Nephron progenitor cell (in vitro differentiated cells): ENCODE results near the gene MBD2.
A peak's percentile ranks its signal among the peaks of the same experiment; 100 is the strongest.

Experiments
- DNase-seq: peaks from one replicate; pipeline ENCODE4 v3.0.0; 2021
- H3K27ac Mint-ChIP-seq: 2 replicates; pipeline ENCODE4 v1.8.0; 2021; ENCODE audit warnings: mild to moderate bottlenecking, moderate library complexity, mixed read lengths
- H3K27me3 Mint-ChIP-seq: 2 replicates; pipeline ENCODE4 v1.8.0; 2021; ENCODE audit warnings: mild to moderate bottlenecking, low read depth, mixed read lengths; ENCODE audit not compliant: poor library complexity
- H3K36me3 Mint-ChIP-seq: 2 replicates; pipeline ENCODE4 v1.8.0; 2021; ENCODE audit warnings: low read depth, mixed read lengths
- H3K4me1 Mint-ChIP-seq: 2 replicates; pipeline ENCODE4 v1.8.0; 2021; ENCODE audit warnings: mixed read lengths
- H3K4me3 Mint-ChIP-seq: 2 replicates; pipeline ENCODE4 v1.8.0; 2021; ENCODE audit warnings: mild to moderate bottlenecking, moderate library complexity, mixed read lengths
- H3K9me3 Mint-ChIP-seq: 2 replicates; pipeline ENCODE4 v1.8.0; 2021; ENCODE audit warnings: mild to moderate bottlenecking, moderate library complexity, mixed read lengths
- TF ChIP-seq, protein P1 (sequence below): fragments of 200-600 bp; sonication (generic); IDR thresholded peaks from 2 replicates; pipeline ENCODE4 v1.5.0; 2021; ENCODE audit warnings: antibody characterized with exemption

Gene MBD2

GRCh38 chr18:54233228-54233625 lies 8.8 kb upstream of the MBD2 start:
- peaks cover 23% of the 10 kb centered on the region for H3K4me1 Mint-ChIP-seq
- H3K27ac Mint-ChIP-seq = no peak overlapping the region

DNA sequence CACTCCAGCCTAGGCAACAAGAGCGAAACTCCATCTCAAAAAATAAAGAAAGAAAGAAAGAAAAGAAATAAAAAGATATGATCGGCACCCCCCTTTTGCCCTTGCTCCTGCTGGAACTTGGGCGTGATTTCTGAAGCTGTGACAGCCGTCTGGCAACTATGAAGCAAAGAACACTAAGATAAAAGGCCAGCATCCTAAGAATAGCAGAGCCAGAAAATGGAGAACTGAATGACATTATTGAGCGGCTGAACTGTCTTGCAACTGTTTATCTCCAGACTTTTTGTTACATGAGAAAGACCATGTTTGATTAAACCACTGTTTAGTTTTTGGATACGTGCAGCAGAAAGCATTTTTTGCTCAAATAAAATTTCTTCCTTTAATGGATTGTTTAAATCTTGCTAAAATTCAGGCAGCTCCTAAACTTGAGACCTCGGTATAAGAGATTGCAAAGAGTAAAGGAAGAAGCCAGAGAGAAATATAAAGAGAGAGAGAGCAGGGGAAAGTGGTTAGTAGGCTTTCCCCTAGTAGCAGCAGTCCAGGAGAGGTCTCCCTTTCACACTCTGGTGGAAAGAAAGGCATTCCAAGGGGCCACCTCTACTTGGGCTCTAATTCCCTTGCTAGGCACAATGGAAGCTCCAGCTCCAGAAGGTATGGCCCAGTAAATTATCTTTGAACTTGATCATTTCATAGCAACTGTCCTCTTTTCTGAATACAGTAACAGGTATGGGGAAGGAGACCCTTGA lies 8.2 kb upstream of the MBD2 start:
- Mint-ChIP-seq H3K4me1 (peaks cover 27% of the 10 kb centered on the region), H3K27ac (no peak overlapping the region), H3K36me3 (no peaks in the 10 kb centered on the region), H3K27me3 (no peaks in the 10 kb centered on the region), H3K4me3 (no peak overlapping the region), H3K9me3 (peaks cover 11% of the 10 kb centered on the region)
- DNase-seq = no peak
- TF ChIP-seq, protein P1, sequence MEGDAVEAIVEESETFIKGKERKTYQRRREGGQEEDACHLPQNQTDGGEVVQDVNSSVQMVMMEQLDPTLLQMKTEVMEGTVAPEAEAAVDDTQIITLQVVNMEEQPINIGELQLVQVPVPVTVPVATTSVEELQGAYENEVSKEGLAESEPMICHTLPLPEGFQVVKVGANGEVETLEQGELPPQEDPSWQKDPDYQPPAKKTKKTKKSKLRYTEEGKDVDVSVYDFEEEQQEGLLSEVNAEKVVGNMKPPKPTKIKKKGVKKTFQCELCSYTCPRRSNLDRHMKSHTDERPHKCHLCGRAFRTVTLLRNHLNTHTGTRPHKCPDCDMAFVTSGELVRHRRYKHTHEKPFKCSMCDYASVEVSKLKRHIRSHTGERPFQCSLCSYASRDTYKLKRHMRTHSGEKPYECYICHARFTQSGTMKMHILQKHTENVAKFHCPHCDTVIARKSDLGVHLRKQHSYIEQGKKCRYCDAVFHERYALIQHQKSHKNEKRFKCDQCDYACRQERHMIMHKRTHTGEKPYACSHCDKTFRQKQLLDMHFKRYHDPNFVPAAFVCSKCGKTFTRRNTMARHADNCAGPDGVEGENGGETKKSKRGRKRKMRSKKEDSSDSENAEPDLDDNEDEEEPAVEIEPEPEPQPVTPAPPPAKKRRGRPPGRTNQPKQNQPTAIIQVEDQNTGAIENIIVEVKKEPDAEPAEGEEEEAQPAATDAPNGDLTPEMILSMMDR = no peak

More at GRCh38 chr18:54233228-54233625, 8.8 kb upstream of the MBD2 start:
- no peak for DNase-seq
- H3K27me3 Mint-ChIP-seq = no peaks in the 10 kb centered on the region
- H3K36me3 Mint-ChIP-seq = no peaks in the 10 kb centered on the region
- H3K4me3 Mint-ChIP-seq = no peak overlapping the region
- peaks cover 12% of the 10 kb centered on the region for H3K9me3 Mint-ChIP-seq
- TF ChIP-seq, protein P1 = no peak

DNA sequence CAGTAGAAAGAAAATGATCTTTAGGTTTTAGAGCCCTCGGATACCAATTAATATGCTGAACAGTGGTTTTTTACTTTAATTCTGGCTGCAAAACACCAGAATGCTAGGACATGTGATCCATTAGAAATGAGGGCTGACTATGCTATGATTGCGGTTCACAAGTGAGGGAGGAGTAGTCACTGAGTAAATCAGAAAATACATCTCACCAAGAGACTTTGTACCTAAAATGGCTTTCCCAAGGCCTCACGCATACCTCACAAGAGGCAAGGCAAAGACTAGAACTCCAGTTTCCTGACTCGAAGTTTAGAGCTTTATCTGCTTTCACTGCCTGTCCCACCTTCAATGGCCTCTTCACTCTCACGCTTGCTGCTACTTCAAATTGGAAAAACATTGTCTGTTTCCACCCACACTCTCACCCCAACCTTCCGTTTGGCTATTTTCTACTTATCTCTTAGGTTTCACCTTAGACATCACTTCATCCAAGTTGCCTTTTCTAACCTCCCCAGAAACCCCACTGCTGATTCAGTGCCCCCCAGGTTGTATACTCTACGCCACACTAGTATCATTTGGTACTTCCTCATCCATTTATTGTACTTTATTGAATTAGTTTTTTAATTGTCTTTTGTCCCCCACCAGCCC lies 5.1 kb upstream of the MBD2 start:
- Mint-ChIP-seq H3K27me3 (peaks cover 3% of the 10 kb centered on the region), H3K27ac (peak overlapping the region; percentile 59), H3K9me3 (no peaks in the 10 kb centered on the region), H3K36me3 (no peaks in the 10 kb centered on the region), H3K4me3 (no peak overlapping the region), H3K4me1 (peaks cover 27% of the 10 kb centered on the region)
- TF ChIP-seq, protein P1 = no peak
- no peak for DNase-seq

DNA sequence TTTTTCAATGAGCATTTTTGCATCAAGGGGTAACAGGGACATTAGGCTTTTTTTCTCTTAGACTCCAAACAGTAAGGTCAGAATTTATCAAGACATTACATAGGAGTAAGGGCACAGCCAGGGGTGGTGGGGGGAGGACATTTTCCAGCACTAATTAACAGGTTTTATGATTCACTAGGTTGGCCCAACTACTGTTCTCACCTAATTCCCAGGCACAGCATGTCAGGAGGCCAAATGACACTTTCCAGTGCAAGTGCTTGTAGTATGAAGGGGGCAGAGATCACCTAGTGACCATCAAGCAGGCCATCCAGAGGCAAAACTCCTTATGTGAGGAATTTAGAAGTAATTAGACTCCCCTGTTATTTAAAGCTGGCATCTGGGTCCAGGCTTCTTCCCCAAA lies 3.9 kb upstream of the MBD2 start:
- Mint-ChIP-seq H3K36me3 (no peaks in the 10 kb centered on the region), H3K27ac (no peak overlapping the region), H3K4me1 (peaks cover 32% of the 10 kb centered on the region), H3K4me3 (no peak overlapping the region), H3K9me3 (no peaks in the 10 kb centered on the region), H3K27me3 (peaks cover 3% of the 10 kb centered on the region)
- no peak for DNase-seq
- TF ChIP-seq, protein P1 = no peak

- Mint-ChIP-seq H3K27ac (peak overlapping the region; percentile 87), H3K4me3 (peak overlapping the region; percentile 95), H3K4me1 (peaks cover 39% of the 10 kb centered on the region), H3K27me3 (peaks cover 3% of the 10 kb centered on the region), H3K36me3 (peaks cover 27% of the 10 kb centered on the region), H3K9me3 (no peaks in the 10 kb centered on the region)
- TF ChIP-seq, protein P1 = no peak
- DNase-seq = peak; percentile 42
These were observed 764 bp downstream of the MBD2 start for GRCh38 chr18:54223568-54224241.
